DMS 273 (cell line): ENCODE results near the gene PSG2.
A peak's percentile ranks its signal among the peaks of the same experiment; 100 is the strongest.
"Not testable (repeated sequence)": the region's sequence is repeated elsewhere in the genome, so short reads cannot be mapped to it uniquely, and the experiment has no call there.

Source experiments
- DNase-seq: peaks from one replicate; lab custom pipeline; 2025; ENCODE audit not compliant: unreplicated experiment; lab: John Stamatoyannopoulos, UW

The PSG2 gene

DNA sequence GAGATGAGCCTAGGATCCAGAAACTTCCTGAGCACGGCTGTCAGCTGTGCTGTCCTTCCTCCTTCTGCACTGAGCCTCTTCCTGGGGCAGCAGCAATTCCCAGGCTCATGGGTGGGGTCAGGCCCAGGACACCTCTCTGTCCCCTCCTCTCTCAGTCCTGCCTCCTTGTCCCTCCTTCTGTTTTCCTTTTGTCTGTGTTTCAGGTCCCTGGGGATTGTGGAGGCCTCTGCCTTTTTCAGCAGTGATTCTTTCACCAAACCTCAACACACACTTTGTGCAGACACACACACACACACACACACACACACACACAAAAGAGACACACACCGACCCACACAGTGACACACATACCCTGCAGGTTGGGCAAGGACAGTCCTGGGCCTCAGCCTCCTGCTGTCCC lies at the start of gene PSG2:
TSS of gene PSG2 (minus strand) at position 101 of the 400 bp plus-strand sequence. CDS start 132 bp downstream, outside the sequence.
- not testable (repeated sequence) for DNase-seq

DNA sequence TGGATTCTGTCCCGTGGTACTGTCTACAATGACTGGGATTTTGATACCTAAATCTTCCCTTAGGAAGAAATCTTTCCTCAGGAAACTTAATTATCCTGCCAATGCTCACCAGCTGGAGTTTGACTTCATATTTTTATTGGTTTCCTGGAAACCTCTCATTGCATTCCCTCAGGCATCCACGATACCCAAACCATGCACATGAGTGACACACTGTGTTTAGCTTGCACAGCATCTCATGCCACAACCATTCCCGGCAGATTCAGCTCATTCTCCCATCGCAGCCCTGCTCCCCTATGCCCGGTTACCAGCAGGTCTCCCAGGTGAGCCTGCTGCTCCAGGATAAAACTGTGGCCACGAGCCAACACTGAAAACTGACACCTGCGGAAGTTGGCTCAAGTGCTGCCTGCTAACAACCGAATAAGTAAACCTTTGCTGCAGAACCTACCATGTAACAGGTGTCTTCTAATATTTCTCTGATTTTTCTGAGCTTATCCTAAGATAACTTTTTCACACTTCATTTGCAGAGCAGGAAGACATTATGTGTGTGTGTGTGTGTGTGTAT lies 48.9 kb upstream of the PSG2 start:
- not testable (repeated sequence) for DNase-seq

DNA sequence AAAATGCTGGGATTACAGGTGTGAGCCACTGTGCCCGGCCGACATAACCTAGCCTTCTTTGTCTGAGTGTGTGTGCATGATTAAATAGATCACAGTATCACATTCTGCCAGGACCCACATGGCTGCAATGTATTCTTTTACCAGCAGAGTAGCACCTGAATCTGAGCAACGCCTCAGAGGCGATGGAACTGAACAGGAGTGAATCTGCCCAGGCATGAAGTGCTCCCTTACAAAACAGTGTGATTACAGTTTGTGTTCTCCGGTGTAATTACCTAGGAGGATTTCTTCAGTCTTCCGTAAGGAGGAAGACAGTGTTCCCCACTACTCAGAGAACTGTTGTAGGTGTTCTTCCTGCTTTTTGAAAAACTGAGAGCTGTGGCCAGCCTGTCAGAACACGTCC lies 46.7 kb upstream of the PSG2 start:
- DNase-seq, result not testable (repeated sequence)

DNA sequence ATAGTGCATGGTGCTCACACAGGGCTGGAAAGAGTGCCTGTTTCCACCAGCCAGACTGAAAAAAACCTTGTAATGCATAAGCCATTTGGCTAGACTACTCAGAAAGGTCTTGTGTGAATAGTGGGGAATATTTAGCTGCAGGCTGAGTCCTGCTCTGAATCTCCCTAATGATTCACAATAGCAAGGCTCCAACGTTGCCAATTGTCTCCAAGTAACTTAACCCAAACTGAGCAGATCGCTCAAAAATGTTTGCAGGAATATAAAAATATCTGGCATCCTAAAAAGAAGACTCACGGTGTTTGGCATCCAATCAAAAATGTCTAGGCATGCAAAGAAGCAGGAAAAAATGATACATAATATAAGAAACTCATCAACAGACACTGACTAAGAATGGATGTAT lies 44.8 kb upstream of the PSG2 start:
- DNase-seq, result not testable (repeated sequence)

DNA sequence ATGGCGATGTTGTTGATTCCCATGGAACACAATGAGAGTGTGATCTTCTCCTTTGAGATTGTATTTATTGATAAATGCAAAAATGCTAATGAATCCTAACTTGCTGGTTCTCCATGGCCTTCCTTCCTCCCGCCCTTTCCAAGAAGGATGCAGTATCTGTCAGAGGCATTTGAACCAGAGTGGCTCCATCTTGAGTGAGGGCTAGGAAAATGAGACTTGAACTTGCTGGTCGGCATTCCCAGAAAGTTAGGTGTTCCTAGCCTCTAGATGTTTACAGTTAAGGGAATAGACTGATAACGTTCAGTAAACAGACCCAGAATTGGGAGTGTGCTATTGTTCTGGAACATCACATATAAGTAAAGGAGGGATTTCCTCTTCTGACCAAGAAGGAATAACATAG lies 44.2 kb upstream of the PSG2 start:
- DNase-seq, result no peak

DNA sequence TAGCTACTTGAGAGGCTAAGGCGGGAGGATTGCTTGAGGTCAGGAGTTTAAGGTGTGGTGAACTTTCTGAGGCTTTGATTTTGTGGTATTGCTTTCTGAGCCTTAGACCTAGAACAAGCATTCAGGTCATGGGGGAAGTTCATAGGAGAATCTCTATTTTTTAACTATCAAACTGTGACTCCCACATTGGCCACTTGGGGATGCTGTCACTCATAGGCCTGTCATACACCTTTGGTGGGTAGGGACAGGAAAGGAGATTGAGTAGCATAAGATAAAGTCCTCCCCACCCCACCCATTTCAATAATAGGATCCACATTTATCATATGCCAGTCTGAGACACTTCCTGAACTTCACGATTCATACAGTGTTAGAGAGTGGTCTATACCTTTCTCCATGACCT lies 41.9 kb upstream of the PSG2 start:
- no peak for DNase-seq

DNA sequence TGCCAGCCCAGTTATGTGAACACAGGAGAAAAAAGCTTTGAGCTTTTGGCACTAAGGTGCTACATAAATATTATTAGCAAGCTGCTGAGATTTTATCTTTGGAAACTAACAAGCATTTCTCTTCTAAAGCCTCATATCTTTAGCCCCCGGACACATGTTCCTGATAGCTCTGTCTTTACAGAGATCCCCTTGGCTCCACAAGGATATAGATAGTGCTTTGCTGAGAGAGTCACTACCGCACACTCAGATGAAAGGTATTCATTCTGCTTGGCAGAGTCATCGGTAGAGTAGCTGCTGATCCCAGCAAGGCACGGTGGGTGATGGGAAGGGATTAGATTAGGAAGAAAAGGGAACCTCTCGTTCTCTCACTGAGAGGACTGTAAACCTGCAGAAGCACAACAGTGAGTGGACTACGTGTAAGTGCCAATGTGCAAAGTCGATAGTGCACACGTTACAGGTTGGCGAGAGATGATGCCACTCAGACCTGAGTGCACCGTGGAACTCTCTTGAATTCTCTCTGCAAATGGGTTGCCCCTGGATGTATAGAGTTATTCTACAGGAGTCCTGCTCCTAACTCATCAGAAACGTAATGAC lies 38.0 kb upstream of the PSG2 start:
- not testable (repeated sequence) for DNase-seq

DNA sequence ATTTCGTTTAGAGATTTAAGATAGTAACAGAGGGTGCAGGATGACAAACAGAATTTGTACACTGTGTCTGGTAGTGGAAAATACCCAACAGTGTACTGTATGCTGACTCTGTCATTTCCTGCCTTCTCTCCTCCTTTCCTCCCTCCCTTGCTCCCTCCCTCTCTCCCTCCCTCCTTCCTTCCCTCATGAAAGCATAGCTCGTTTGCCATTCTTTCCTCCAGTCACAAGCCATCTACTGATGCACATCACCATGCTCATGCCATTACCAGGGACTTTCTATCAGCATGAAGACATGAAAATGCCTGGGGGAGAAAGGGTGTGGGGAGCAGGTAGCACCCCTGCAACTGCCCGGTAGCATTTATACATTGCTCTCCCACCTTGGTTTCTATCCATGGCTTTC lies 37.0 kb upstream of the PSG2 start:
- not testable (repeated sequence) for DNase-seq

DNA sequence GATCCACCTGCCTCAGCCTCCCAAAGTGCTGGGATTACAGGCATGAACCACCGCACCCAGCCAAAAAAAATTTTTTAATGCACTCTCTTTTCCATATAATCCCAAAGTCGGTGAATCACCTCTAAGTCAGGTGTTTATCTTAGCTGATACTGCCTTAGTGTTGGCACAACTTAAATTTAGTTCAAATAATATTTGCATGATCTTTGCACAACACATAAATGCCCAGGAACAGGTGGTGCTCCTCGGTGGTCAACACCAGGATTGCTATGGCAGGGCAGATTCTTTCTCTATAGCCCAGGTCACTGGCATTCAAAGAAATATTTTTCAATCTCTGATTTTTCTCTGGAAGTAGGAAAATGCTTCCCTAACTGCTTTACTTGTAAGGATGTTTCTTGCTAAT lies 33.9 kb upstream of the PSG2 start:
- not testable (repeated sequence) for DNase-seq

DNA sequence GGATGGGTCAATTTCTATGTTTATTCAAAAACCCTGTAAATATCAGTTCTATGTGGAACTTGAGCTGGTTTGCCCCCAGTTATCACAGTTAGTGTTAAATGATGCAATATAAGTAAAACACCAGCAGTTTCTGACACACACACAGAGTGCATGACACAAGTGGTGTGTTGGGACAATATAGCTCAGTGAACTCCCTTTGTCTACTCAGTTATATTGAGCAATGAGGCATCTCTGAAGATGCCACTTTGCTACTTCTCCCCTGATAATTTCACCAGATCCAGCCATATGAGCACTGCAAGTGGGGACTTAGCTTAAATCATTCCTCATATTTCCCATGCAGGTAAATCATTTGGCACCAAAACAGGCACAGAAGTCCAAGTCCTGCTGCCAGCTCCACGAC lies 33.0 kb upstream of the PSG2 start:
- DNase-seq, result not testable (repeated sequence)

DNA sequence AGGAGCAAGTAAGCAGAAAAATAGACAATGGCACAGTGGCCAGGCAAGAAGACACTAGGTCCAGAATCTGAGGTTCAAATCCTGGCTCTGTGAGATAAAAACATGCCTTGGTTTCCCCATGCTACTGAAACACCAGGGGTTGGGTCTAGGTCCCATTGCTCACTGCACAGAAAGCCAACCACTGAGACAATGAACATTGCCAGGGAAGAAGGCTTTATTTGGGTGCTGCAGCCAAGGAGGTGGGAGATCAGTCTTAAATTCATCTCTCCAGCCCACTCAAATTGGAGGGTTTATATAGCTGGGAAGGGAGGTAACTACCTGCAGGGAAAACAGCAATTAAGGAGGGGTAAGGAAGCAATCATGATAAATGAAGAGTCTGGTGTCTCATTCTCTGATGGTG lies 32.6 kb upstream of the PSG2 start:
- not testable (repeated sequence) for DNase-seq

DNA sequence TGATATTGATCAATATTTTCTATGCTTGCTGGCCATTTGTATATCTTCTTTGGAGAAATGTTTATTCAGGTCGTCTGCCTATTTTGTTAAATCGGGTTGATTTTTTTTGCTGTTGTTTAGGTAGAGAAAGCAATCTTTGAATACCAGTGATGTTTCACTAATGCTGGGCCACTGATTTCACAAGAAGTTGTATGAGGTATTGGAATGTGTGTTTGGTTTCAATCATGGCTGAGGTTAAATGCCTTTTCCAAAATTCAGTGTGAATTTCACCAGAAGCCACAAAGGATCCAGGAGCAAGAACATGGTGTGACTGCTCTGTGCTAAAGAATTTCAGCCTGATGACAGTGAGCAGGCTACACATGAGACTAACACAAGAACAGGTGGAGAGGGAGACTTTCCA lies 32.1 kb upstream of the PSG2 start:
- not testable (repeated sequence) for DNase-seq

DNA sequence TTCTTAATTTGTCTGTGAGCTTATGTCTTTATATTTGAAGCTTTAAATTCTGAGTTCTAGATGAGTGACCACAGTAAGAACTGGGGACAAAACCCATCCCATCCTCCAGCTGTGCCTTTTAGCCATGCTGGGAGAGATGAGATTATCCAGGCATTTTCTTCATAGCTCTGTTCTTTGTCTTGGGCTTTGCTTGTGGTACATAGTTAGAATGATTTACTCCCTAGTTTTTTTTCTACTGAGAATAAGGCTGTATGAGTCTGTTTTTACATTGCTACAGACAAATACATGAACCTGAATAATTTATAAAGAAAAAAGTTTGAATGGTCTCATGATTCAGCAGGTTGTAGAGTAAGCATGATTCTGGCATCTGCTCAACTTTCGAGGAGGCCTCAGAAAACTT lies 24.9 kb upstream of the PSG2 start:
- not testable (repeated sequence) for DNase-seq

DNA sequence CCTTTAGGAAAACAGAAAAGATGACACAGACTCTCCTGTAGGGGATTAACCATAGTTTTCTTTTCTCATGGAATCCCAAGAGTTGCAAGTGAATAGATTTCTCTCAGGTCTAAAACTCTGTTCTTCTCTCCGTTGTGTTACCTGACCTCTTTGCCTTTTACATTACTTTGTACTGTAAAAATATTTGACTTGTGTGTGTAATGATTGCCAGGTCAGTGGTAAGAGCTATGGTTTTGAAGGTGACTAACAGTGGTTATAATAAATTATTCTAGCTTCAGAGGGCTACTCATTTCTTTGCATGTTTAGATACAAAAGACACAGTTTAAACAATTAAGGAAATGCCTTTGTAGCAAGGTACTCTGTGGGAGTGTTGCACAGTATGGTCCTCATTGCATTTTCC lies 23.0 kb upstream of the PSG2 start:
- DNase-seq, result no peak

DNA sequence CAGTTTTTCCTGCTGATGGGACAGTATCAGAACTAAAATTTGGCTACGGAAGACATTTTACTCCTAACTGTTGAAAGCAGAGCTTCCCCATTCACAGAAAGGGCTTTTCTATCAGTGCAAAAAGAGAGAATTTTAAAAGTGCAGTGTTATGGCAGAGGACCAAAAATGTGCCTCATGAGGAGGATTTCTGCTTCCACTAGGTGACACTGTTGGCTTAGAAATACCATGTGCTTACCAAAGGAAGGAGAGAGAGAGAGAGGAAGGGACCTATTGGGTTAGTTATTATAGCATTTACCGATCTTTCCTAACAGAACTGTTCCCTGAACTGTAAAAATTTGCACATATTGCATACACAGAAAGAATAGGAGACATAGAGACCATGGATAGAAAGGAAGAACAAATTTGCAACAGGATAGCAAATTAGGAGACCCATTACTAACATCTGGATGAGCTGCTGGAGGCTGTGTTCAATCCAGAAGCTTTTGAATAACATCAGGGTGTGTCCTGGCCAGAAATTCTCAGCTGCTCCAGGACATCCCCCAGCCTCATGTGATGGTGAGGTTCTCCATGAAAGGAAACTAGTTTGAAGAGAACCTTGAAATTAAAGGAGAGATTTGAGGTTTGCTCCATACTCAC lies 21.8 kb upstream of the PSG2 start:
- peak; percentile 32 for DNase-seq

DNA sequence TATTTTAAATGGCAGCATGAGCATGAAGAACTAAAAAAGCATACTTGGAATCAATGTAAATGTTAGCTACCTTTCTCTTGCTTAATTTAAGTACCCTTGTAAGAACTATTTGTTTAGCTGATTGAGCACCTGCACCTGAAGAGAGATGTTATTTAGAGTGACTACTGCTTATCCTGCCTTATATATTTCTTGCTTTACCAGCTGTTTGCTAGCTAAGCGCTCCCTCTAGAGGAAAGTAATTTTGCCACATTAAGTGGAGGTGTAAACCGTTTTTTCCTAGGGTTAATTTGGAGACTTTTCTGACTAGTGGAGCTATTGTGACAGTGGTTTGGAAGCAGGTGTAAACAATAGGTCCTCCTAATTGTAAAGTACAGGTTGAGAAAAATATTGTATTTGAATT lies 19.4 kb upstream of the PSG2 start:
- no peak for DNase-seq

DNA sequence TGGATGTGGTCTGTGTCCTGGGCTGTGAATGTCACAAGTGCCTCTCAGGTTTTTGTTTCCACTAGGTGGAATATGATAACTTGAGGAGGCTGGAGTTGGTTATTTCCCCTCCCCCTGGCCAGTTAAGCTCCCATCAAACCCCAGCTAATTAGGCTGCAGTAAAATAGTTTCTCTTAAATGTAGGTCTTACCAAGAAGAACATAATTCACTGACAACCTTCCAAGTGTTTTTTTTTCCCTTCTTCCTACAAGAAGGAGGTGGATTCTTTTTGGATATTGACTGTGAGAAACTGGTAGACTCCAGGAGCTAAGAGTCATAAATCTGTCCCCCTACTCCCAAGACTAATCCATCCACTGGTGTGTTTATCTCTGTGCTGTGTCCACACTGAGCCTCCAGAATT lies 15.9 kb upstream of the PSG2 start:
- DNase-seq, result not testable (repeated sequence)

DNA sequence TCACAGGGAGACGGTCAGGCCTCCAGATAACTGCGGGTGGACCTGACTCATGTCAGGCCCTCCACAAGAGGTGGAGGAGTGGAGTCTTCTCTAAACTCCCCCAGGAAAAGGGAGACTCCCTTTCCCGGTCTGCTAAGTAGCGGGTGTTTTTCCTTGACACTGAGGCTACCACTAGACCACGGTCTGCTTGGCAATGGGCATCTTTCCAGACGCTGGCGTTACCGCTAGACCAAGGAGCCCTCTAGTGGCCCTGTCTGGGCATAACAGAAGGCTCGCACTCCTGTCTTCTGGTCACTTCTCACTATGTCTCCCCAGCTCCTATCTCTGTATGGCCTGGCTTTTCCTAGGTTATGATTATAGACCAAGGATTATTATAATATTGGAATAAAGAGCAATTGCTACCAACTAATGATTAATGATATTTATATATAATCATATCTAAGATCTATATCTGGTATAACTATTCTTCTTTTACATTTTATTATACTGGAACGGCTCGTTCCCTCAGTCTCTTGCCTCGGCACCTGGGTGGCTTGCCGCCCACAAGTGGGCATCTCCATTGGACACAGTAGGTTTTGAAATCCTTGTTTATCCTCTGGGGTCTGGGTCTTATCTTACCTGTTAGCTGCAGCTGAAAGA lies 5.3 kb upstream of the PSG2 start:
- DNase-seq, result peak; percentile 65

DNA sequence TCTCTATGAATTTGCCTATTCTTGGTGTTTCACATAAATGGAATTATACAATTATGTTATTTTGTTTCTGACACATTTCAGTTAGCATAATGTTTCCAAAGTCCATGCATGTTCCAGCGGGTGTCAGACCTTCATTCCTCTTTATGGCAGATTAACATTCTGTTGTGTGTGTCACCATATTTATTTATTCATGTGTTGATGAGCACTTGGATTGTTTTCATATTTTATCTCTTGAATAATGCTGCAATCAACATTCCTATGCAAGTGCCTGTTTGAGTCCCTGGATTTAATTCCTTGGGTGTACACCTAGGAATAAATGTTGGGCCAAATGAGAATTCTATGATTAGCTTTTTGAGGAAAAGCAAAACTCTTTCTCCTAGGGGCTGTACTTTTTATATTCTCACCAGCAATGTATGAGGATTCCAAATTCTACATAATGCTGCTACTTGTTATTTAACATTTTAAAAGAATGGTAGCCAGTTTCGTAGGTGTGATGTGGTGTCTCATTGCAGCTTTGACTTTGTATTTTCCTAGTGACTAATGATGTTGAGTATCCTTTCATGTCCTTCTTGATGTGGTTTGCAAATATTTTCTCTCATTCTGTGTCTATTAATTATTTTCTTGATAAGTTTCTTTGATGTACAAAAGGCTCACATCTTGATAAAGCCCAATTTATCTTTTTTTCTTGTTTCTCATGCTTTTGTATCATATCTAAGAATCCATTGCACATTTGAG lies 3.5 kb upstream of the PSG2 start:
- DNase-seq, result not testable (repeated sequence)

DNA sequence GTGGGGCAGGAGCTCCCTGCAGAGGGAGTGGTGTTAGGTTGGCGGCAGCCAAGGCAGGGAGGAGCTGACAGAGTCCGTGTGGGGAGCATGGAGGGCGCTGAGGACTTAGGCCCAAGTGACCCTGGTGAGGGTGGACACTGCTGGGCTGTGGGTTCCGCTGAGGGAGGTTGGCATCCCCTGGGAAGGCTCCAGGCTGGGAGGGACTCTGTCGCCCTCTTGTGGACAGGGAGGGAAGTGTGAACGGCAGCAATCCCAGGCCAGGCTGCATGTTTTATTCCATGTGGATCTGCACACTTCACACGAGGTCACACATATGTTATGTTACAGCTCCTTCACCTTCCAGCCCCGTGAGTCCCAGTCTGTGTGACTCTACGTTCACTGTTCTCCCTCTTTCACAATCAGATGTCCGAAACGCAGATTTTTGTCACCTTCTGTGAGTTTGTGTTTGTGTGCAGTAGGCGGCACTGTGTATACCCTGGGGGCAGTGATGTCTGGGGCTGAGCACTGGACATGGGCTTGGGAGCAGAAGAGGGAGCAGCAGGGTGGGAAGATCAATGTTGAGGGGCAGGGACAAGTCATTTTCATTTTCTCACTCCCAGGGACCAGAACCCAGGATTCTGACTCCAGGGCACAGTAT lies 1.8 kb upstream of the PSG2 start:
- peak; percentile 13 for DNase-seq

DNA sequence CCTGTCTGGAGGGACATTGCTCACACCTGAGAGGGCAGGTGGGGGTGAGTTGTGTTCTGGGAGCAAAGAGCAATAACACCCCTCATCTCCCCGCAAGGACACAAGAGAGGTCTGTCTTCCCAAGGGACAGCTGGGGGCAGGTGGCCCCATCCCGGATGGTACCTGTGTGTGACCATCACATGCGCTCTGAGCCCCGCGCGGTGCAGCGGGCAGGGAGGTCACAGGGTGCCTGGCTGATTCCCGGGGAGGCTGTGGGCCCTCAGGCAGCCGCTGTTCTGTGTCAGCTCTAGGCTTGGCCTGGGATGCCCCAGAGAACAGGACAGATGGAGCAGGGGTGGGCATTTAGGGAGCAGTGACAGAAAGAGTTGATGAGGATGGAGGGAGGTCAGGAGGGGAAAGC lies 1.2 kb upstream of the PSG2 start:
- DNase-seq, result not testable (repeated sequence)
